GM18508 (cell line): Measurements from ENCODE around the gene KIF21B.

Source experiments
- ATAC-seq: cut with Tn5 transposase; IDR thresholded peaks from one replicate; pipeline ENCODE4 v1.9.1; 2021; ENCODE audit warnings: moderate number of reproducible peaks; ENCODE audit not compliant: insufficient read depth, unreplicated experiment

KIF21B gene

DNA sequence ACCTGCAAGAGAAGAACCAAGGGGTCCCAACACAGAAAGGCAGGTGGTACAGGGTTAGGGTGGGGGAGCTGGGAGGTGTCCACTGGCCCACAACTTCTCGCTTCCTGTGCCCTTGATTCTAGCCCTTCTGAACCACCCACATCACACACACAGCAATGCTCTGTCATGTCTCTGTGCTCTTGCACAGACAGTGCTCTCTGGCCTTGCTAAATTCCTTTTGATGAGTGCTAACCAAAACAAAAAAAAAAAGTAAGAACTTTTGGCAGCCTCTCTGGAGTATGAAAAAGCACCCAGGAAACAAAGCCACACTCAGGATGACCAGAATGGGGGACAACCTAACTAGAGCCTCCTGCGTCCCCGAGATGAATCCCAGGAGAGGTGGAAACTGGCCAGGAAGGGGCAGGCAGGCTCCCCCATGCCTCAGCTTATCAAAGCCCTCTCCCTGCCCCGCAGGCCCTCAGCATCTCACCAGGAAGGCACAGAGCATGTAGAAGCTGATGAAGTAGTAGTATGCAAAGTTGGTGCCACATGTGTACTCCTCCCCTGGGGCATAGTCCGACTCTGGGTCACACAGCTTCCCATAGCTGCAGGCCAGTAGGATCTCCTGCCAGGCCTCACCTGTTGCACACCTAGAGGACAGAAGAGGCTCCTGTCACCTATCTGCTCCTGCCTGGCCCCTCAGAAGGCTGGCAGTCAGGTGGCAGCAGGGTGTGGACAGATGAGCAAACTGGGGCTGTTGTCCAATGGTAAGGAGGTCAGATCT, 27.2 kb upstream of the KIF21B start:
- no peak for ATAC-seq

DNA sequence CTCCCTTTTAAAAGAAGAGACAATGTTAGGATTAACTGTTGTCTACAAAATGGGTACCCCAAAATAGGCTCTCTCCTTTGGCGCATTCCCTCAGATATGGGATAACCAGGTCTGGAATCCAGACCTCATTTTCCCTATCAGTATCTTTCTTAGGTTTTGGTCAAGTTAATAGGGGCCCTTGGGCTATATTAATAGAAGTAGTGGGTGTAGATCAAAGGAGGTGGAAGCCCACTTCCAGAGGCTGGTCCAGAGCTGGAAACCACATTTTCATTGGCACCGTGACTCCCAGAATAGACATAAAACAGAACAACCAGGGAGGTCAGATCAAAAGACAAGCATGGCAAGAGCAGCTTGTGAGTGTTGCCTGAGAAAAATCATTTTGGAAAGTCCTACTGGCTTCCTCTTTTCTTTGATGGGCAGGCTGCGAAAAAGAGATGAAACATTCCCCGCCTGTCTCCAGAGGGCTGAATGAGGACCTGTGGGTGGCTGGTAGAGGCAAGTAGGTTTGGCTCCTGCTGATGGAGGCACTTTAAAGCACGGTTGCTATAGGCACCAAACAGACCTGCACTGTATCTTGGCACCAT, 25.8 kb upstream of the KIF21B start:
- no peak for ATAC-seq

DNA sequence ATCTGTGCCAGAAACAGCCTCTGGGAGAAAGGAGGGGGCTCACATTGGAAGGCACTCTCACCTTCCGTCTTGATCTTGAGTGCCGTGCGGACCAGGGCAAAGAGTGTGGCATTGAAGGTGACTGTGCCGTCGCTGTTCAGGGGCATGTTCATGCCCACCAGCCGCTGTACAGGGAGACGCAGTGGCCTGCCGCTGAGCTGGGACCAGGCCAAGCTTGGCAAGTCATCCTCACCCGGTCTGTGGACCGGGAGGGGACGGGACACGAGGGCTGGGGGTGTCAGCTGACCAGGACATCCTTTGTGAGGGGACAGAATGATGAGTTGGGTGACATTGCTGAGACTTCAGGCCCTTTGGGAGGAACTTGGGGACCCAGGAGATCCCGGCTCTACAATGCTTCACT, 25.0 kb upstream of the KIF21B start:
- ATAC-seq: no peak

DNA sequence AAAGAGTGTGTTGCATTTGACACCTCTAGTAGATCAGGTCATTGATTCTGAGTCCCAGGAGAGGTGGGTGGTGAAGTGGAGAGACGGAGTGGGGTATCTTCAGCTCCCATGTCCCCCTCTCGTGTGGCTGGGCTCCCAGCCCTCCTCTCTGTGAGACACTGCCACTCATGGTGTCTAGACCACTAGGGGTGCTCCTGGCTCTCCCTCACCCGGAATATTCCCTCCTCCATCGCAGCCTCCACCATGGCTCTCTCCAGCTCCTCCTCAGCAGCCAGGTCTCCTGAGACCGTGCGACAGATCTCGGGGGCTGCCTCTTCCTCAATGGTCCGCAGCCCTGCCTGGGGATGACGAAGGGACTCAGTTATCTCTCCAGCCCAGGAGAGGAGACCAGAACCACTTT, 20.6 kb upstream of the KIF21B start:
- ATAC-seq: no peak

DNA sequence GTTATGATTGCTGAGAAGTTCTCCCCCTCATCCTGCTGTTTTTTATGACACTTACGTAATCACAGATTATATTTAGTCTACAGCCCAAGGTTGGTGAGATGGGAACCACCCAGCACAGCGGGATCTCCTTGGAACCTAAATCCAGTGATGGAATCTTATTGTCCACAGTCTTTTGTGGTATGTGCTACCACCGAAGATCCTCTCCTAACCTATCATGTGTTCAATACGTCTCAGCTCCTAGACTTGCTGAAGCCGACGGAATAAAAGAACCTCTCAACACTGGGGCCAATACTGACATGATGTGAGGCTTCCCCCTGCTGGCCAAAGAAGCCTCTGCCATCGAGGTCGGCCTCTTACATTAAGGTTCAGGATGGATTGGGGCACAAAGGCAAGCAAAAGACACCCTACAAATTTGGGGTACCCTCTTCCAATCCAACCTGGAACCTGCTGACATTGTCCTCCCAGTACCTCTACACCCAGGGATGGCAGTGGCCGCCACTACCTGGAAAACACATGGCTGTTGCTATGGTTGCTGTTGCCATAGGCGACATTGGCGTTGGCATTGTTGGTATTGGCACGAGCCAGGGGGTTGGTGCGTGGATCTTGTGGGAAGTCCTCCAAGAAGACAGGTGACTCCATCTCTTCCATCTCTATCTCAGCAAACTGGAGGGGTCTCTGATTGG, 19.4 kb upstream of the KIF21B start:
- no peak for ATAC-seq

DNA sequence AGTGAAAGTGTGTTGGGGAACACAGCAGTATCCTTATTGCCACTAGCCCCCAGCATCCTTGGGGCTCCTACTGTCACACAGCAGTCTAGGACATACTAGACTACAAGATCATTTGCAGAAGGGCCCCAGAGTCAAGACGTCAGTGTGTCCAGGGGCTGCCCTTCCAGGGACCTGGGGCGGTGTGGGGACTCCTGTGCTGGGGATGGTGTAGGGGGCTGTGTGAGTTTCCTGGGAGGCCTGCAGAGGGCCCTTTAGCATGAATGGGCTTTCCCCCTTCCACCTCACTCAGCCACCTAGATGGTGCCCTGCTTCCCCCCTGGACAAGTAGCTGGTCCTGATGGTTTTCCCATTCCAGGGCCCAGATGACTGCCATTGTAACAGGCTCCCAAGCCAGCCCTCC, 17.5 kb upstream of the KIF21B start:
- no peak for ATAC-seq

DNA sequence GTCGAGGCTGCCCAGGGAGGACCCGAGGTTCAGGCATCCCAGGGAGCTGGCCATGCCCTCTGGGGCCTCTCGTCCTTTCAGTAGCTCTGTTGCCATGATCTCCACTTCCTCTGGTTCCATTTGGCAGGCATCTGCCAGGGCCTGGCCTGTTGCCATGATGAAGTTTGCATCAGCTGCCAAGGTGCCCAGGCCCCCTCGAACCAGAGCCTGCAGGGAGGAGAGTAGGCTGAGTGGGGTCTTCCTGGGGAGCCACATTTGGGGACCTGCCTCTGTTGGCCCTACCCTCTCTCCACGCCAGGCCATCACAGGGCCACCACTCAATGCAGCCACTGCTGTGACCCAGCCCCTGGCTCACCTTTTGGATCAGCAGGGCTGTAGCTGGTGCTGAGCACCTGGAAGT, 16.4 kb upstream of the KIF21B start:
- ATAC-seq: no peak

DNA sequence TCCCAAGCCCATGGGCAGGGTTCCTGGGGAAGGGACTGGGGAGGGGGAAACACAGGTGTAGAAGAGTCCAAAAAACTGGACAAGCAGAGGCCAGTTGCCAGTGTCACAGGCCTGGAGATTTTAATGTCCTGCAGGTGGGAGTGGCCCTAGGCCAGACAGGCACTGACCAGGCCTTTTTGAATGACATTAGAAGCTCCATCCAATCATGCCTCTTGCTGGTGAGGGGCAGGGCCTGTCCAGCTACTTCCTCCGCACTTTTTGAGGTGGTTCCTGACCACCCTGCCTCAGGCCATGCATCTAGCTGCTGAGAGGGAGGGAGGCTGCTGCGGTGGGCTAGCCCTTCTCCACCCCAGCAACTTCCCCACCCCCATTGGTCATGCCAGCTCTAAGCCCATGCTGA, 15.9 kb upstream of the KIF21B start:
- no peak for ATAC-seq

DNA sequence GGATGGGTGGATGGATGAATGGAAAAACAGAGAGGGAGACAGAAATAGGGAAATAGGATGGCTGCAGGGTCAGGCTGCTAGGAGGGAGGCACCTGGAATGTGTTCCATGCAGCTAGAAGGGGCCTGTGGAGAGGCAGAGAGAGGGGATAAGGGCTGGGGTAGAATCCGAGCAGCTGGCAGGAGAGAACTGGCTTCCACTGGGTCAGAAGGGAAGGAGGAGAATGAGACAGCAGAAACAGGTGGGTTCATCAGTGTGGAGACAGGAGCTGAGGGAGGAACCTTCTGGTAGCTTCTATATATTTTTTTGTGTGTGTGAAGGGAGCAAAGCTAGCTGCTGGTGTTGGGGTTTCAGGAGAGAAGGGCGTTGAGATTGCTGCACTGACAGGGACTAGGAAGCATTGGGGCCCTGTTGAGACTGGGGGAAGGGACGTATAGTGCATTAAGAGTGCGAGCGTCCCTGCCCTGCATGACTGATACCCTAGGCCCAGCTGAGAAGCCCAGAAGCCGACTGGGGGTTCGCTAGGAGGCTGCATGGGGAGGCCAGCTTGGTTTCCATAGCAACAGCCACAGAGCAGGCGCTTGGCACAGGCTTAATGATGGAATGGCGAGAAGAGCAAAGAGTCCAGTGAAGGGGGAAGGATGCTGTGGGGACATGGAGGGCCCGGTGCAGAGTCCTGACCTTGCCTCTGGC, 14.8 kb upstream of the KIF21B start:
- ATAC-seq: no peak

DNA sequence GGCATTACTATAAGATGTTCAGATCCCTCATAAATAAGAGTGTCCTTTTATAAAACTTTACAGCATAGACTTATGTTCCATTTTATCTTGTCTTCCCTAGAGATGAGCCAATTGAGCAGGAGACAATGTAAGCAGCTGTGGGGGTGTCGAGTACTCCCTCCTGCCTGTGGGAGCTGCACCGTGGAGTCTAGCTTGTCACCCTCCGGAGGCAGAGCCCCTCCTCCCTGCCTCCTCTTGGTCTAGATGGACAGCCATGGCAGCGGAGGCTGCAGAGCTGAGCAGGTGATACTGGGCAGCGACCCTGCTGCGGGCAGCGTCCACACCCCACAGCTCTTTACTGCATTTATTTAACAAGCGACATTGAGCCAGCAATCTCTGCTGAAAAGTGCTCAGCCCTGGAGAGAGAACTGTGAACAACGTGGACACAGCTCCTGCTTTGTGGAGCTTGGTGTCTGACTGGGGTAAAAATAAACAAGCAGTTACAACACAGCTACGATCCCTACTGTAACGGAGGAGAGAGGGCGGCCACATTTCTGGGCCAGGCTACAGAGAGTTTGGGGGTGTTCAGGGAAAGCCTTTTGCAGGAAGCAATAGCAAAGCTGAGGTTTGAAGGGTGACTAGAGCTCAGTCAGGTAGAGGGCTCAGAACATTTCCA, 12.8 kb upstream of the KIF21B start:
- no peak for ATAC-seq

DNA sequence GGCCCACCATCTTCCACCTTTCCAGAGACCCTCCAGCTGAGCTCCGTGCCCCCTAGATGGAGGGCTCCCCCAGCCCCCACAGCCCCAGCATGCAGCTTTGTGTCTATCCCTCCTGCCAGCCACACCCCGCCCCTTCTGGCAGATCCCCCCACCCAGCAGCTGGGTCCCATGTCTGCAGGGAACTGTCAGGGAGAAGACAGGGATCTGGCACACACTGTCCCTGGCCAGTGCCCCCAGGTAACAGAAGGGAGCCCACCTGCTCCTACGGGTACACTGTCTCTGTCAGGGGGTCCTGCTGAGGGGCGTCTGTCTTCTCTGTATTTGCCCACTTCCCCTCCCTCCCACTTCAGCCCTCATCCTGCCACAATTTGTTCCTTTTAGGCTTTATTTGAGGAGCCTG, 11.2 kb upstream of the KIF21B start:
- no peak for ATAC-seq

DNA sequence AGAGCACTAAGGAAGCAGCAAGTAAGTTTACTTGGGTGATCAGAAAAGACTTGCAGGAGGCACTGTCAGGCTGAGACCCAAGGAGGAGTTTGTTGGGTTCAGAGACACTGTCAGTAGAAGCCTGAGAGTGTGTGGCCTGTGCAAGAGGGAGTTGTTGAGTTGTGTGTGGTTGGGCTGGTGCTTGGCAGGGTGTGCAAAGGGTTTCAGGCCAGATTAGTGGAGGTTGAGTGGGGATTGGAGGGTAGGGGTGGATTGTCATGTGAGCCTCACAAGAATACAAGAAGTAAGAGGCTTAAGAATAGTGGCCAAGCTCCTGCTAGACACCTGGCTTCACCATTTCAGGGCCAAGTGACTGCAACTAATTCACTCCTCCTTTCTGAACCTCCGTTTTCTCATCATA, 8.9 kb upstream of the KIF21B start:
- no peak for ATAC-seq

DNA sequence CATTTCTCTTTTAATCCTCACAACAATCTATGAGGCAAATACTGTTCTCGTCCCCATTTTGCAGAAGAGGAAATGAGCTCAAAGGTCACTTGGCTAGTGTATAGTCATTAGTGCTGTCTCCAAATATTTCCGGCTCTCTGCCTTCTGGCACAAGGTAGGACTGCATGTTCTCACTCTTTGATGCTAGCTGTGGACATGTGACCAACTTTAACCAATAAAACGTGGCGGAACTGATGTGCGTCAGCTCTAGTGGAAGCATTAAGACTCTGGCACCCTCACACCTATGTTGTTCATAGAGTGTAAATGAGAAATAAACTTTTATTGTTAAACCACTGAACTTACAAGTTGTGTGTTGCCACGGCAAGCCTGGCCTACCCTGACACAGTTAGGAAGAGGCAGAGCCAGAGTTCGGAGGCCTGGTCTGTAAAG, 5.0 kb upstream of the KIF21B start:
- ATAC-seq: no peak

DNA sequence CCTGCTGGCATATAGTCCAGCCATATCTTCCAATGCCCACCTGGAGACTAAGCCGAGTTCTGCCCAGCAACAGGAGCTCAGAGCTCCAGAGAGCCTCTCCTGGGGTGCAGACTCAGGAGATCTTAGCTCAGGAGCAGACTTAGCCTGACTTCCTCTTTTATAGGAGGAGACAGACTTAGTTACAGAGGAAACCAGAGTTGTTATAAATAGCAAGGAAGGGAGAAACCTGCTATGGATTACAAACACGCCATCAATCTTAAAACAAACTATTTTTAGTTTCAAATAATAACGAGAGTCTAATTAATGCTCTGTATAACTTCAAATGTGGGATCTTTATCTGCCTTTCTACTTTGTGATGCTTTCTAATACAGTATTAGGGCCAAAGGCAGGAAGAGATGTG, 3.3 kb upstream of the KIF21B start:
- no peak for ATAC-seq

DNA sequence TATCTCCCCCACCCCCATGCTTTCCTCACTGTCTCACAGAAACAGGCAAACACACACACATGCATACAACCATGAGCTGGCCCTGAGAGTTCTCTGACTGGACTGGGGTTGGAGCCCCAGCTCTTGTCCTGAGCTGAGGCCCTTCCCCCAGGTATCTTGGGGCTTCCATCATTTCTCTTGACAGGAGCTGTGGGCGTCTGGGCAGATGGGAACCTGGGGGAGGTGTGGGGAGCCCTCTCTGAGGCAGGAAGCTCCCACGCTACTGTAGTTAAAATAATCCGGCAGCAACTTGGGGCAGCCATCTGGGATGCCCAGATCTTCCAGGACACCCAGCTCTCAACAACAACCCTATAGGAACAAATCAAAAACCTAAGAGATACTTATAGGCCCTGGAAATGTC, 2.7 kb upstream of the KIF21B start:
- no peak for ATAC-seq

DNA sequence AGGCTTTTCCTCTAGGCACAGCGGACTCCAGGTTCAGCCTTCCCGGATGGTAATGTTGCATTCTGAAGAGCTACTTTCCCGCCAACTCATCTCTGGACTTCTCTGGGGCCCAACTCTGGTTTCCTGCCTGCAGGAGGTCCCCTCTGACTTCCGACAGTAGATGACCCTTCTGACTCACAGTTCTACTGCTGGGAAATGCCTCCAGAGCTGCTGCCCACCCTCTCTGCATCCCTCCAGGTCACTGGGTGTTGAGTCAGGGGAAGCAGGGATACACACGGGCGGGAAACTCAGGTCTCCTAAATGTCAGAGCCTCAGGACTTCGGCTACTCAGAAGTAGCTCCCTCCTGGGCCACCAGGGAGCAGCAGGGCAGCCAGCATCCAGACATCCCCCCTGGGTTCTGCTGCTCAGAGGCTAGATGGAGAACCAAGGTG, 2.1 kb upstream of the KIF21B start:
- ATAC-seq: no peak

DNA sequence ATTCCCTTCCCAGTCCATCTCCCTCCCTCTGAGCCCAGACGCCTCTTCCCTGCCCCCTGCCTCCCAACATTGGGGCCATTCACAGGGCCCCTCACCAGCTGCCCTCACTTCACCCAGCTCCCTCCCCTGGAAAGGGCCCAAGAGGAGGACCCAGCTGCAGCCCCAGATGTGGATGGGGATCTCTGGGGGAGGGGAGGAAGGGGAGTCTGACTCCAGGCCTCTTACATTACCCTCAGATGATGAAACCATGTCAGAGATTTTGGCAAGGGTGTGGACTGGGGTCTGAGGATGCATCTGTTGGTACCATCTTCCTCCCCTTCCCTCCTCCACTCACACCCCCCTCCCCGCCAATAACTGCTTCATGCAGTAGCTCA, 1.1 kb upstream of the KIF21B start:
- no peak for ATAC-seq

DNA sequence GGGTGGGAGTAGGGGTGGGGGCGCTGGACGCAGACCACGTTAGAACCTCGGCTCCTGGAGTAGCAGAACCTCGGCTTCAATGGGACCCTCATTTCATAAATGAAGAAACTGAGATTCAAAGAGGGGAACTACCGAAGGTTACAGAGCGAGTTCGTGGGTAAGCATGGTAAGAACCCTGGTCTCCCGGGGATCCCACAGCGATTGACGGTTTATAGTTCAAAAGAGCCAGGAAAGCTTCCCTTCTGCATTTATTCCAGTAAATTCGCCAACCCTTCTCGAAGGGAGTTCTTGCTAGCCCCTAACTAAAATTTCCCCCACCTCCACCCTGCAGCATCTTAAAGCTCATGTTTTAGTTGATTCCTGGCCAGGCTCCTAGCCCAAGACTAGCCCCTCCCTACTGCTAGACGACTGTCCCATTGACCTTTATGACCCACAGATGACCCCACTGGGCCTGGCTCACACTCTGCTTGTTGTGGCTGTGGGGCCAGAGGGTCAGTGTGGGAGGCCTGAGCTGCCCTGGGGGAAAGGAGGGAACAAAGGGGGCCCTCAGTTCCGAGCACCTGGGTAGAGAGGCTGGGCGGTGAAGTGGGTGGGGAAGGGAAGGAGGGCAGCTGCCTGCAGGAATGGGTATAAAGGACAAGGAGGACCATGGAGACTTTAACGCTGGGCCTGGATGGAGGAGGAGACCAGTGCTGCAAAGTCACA, 558 bp upstream of the KIF21B start:
- ATAC-seq: no peak

DNA sequence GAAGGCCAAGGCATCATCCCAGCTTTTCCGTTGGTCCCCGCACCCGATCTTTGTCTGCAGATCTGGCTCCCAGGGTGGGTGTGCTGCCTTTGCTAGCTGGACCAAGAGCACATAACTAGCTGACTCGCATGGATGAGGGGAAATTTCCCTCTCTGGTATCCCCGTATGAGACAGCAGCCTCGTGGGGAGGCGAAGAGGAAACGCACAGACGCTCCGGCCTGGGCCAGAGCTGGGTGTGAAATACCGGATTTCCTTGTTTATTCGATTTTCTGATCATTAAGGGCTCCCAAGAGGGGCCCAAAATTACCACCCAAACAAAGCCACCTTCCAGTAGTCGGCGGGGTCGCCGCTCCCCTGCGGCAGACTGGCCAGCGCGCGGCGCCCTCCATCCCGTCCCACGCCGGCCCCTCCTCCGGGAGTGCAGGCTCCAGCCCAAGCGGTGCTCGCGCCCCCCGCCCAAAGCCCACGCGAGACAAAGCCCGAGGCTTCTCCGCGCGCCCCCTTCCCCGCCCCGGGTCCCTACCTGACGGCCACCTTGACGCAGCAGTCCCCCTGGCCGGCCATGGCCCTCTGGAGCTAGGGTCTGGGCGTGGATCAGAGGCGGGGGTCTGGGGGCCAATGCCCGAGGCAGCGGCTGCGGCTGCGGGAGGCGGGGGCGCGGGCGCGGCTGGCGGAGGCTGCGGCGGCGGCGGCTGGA, 546 bp downstream of the KIF21B start:
- ATAC-seq: no peak

DNA sequence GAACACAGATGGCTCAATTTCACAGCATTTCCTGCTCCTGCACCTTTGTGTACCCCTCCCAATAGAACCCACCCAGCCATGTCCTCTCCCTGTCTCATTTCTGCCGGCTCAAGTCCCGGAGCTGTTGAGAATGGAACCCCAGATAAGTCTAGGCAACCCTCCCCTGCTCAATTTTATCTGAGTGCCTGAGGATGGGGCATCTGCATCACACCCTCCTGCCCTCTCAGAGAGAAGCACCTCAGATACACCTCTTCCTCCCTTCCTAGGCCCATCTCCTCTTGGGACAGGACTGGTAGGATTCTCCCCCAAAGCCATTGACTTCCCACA, 1.1 kb downstream of the KIF21B start:
- no peak for ATAC-seq
